Measurements from ENCODE around the gene NFATC1. TPM values are rescaled to one million over a fixed set of nuclear protein-coding genes. Genes with fewer than 3 reads are reported as not detected.

The NFATC1 gene
- total RNA-seq, 1 donor from 2014 or later: 16.1 TPM

DNA sequence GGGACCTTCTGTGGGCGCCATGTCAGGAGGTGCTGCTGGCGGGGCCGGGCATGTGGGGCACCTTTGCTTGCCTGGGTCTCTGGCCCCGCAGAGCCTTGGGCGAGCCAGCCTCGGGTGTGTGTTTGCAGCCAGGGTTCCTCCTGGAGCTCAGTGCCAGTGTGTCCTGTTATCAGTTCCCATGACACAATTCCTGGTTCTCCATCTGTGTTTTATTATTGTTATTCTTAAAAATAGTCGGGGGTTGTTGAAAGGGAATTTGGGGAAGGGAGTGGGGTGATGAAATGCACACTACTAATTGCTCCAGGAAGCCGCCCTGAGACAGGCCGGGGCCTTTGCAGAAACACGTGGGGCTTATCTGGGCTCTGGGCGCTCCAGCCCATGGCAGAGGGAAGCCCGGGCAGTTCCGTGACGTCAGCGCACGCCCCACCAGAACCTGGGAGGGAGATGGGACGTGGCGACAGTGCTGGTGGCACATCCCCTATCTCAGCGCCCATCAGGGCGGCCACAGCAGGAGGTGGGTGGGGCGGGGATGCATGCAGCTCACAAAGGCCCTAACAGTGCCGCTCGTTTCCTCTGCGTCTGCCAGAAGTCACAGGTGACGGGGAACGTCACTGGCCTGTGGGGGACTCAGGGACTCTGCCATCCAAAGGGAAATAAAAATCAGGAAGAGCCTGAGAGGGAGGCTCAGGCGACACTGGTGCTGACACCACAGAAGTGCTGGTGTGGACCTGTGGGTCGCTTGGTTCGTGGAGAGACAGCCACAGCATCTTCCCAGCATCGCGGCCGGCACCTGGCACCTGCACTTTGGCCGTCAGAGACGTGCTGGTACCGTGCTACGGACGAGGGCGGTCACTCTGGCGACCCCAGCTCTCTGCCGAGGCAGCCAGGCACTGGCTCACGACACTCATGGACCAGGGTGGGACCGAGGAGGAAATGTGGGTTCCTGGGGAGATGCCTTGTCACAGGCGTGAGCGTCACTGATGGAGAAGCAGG is 131.0 kb downstream of the NFATC1 start:
- no peak for DNase-seq (ENCODE audit: extremely low read depth, low read depth, low spot score)

DNA sequence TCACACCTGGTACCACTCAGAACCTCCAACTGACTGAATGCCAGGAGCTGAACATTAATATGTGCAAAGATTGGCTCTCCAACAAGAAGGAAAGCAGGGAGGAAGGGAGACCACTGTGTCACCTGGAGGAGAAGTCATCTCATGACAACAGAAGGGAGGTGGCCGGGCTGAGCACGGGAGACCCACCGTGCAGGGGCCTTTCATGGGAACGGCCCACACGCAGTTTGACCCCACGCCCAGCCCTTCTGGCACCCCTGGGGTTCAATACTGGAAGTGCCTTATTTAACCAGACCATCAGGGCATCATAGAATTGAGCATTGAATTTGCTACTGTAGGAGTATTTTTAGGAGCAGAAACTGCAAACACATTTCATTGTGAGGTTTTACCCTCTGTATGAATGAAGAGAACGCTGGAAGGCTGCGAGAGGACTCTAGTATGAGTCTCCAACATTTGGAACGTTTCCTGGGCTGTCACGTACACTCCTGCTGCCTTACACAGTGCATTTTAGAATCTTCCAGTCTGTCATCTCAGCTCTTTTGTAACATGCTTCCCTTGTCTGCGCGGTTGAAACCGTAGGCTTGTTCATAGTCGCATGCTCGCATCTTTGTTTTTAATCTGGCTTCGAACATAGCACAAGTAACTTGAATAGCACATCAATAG is 132.1 kb downstream of the NFATC1 start:
- no peak for DNase-seq (ENCODE audit: extremely low read depth, low read depth, low spot score)

DNA sequence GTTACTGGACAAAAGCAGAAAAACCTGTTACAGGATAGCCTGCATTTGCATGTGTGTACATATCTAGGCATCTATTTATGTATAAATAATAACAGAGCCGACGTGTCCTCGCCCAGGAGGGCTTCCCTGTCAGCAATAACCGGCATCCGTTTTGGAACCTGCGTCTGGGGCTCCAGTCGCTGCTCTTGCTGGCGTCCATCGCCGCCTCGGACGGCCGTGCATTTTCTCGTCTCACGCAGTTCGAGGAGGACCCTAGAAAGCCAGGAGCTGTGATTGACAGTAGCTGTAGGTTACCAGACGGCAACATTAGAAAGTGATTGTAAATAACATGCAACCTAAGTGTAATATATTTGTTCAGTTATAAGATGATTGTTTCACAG is 132.6 kb downstream of the NFATC1 start:
- DNase-seq (ENCODE audit: extremely low read depth, low read depth, low spot score): no peak

DNA sequence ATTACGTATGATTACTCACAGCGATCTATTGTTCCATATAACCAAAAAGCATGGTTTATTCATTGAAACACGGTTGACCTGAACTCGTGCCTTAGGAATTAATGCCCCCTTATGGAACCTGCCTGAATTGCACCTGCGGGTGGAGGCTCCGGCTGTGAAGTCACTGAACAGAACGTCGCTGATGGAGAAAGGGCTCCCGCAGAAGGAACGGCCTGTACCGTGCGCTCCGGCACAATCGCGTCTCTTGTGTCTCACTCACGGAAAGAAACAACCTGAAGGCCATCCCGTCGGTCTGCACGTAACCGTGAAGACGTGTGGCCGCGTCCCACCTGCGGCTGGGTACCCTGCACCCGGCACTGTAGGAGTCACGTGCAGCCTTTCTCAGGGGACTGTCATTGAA is 133.1 kb downstream of the NFATC1 start:
- DNase-seq (ENCODE audit: extremely low read depth, low read depth, low spot score): no peak

- no peak for DNase-seq (ENCODE audit: extremely low read depth, low read depth, low spot score)
Measured at GRCh38 chr18:79529296-79529695, 133.6 kb downstream of the NFATC1 start.

DNA sequence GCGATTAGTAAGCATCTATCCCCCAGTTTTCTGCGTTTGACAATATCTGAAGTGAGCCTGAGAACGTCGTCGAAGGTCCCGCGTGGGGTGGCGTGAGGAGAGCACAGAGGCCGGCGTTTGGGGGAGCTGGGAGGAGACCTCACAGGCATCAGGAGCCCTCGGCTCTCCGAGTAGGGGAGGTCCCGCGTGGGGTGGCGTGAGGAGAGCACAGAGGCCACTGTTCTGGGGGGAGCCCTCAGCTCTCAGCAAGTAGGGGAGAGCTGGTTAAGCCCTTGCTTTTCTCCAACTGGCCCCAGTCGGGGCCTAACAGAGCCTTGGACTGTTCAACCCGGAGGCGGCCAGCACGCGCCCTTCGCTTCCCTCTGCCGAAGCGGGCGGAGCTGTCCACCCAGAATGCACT is 134.3 kb downstream of the NFATC1 start:
- DNase-seq (ENCODE audit: extremely low read depth, low read depth, low spot score): no peak

DNA sequence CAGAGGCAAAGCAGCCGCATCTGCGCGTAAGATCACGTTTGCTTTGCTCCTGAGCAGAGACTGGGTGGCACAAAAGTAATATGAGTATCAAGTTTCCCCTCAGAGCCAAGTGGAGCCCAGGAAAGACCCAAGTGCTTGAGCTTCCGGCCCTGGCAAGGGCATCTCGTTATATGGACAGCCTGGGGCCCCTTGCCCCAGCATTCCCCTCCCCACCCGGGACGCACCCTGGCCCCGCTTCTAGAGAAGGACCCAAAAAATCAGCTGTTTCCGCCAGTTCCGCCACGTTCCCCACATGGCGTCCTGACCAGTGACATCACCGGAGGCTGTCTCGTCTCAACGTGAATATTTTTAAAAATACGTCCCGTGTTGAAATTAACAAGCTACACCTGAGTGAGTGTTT is 135.1 kb downstream of the NFATC1 start:
- DNase-seq (ENCODE audit: extremely low read depth, low read depth, low spot score): no peak

DNA sequence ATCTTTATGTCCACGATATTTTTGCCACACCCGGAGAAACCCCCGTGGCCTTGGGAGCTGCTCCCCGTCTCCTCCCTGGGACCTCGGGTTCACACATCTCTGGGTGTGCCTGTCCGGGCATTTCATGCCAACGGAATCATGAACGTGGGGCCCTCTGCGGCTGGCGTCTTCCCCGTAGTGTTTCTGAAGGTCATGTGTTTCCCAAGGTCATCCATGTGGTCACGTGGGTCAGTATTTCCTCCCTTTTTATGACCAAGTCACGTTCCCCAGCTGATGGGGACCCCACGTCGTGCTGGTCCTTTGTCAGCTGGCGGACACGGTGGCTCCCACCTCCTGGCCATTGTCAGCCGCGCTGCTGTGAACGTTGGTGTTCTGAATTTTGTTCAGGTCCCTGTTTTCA is 135.7 kb downstream of the NFATC1 start:
- DNase-seq (ENCODE audit: extremely low read depth, low read depth, low spot score): no peak

DNA sequence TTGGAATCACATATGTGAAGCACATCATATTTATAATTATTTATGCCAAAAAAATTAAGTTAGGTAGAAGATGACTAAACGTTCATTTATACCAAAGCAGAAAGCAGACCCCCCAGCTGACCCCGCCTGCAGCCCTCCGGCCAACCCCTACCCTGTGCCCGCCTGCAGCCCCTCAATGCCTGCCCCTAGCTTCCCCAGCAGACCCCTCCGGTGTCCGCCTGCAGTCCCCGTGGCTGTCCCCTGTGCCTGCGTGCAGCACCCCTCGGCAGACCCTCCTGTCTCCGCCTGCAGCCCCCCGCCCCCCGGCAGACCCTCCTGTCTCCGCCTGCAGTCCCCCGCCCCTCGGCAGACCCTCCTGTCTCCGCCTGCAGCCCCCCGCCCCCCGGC is 136.2 kb downstream of the NFATC1 start:
- no peak for DNase-seq (ENCODE audit: extremely low read depth, low read depth, low spot score)

DNA sequence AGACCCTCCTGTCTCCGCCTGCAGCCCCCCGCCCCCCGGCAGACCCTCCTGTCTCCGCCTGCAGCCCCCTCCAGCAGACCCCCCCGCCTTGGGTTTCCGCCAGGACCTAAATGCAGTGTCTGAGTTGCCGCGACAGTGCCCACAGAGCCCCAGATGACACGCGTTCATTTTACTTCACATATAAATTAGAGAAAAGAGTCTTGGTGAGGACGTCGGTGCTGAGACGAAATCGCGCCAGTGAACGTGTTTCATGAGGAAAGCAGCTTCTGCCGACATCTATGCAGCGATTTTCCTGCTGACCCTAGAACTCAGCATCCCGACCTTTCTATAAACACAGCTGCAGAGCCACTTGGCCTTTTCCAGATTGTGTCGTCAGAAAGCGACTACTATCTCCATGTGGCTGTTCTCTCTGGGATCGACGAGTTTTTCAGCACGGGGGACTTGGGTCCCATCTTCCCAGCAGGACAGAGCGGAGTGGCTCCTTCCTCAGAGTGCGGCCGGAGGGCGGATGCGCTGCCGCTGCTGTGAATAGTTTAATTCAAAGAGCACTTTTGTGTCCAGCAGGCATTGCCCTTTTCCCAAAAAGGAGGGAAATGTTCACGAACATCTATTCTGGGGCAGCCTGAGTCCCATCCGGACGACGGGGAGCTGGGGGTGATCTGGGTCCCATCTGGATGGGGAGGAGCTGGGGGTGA is 136.7 kb downstream of the NFATC1 start:
- DNase-seq (ENCODE audit: extremely low read depth, low read depth, low spot score): no peak

- no peak for DNase-seq (ENCODE audit: extremely low read depth, low read depth, low spot score)
Measured at GRCh38 chr18:79533146-79533545, 137.4 kb downstream of the NFATC1 start.

DNA sequence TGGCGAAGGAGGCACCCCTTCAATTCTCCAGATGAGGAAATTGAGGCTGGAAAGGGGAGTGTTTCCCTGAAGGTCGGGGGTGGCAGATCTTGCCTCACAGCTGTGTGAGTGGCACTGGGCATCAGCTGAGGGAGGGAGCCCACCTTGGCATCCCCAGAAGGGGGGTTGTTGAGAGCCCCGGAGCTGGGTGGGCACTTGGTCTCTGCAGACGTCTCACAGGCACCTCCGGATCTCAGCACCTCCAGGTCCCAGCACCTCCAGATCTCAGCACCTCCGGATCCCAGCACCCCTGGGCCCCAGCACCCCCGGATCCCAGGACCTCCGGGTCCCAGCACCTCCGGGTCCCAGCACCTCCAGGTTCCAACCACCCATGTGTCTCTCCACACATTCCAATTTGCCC is 137.9 kb downstream of the NFATC1 start:
- DNase-seq (ENCODE audit: extremely low read depth, low read depth, low spot score): no peak

- no peak for DNase-seq (ENCODE audit: extremely low read depth, low read depth, low spot score)
Measured at GRCh38 chr18:79534356-79534755, 138.6 kb downstream of the NFATC1 start.

DNA sequence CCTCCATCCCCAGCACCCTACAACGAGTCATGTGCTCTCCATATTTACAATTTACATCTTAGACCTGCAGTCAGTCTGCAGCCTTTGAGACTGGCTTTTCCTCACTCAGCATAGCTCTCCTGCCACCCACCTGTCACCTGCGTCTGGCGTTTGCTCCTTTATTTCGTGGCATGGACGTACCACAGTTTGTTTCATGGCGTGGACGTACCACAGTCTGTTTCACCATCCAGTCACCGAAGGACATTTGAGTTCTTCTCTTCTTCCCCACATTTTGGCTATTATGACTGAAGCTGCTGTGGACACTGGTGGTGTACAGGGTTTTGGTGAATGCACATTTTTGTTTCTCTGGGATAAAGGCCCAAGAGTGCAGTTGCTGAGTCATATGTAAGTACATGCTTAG is 142.0 kb downstream of the NFATC1 start:
- DNase-seq (ENCODE audit: extremely low read depth, low read depth, low spot score): no peak

- no peak for DNase-seq (ENCODE audit: extremely low read depth, low read depth, low spot score)
Measured at GRCh38 chr18:79538635-79539034, 142.9 kb downstream of the NFATC1 start.

GRCh38 chr18:79540161-79540903 is 144.6 kb downstream of the NFATC1 start:
- DNase-seq (ENCODE audit: extremely low read depth, low read depth, low spot score): no peak

GRCh38 chr18:79540904-79541282 is 145.2 kb downstream of the NFATC1 start:
- DNase-seq (ENCODE audit: extremely low read depth, low read depth, low spot score): no peak

GRCh38 chr18:79542213-79542612 is 146.5 kb downstream of the NFATC1 start:
- no peak for DNase-seq (ENCODE audit: extremely low read depth, low read depth, low spot score)

DNA sequence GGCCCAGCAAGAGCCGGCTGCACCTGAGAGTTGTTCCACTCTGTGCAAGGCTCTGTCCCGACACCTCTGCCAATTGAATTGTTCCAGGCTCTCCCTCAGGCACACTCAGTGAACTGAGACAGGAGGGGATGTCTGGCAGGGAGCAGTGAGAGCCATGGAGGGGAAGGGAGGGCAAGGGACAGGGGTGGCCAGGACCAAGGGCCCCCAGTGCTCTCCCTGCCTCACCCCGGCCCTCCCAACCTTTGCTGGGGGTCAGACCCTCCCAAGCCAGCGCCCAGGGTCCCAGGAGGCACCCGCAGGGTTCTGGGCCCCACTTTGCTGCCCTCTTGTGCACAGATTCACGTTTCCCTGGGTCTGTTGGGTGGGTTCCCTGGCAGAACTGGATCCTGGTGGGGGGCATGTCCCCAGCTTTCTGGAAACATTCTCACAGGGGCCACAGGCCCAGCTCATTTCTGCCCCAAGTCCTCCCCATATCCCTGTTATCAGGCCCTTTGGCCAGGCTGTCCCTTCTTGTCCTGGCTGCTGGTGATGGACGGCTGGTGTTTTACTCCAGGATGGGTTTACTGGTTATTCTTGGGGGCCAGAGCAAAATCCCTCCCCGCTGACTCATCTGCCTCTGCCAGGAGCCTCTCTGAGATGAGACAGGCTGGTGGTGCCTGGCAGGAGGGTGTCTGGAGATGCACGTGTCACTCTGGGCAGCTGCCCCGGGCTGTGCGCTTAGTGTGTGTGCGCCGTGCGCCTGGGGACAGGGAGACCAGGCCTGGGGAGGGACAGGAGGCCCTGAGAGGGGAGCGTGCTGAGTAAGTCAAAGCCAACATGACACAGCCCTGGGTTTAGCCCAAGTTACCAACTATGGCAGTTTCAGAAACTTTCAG is 147.4 kb downstream of the NFATC1 start:
- DNase-seq (ENCODE audit: extremely low read depth, low read depth, low spot score): no peak

DNA sequence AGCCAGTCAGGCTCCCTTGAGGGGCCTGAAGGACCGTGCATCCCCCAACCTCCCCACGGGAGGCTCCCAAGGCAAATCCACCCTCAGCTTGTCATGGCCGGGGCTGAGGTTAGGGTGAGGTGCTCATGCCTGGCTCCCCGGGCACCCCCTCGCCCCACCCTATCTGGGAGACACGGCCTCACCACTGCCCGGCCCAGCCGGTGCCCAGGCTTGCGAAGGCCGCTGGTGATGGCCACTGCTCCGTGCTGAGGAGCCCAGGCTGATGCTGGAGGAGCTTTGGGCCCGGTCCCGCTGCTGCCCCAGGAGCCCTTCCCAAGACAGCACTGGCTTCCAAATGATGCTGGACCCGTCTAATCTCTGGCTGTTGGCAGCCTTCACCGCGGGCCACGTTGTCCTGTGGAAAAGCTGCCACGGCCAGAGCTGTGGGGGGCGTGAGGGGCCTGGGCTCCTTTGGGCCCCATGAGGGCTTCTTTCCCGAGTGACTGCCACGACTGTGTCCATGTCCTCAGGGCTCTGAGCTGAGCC is 148.2 kb downstream of the NFATC1 start:
- DNase-seq (ENCODE audit: extremely low read depth, low read depth, low spot score): no peak
